T-helper 22 cell (primary cell): ENCODE measurements around the gene CACNA1A.
"Not testable (repeated sequence)": the region's sequence is repeated elsewhere in the genome, so short reads cannot be mapped to it uniquely, and the experiment has no call there.

Experiments
- DNase-seq: peaks from one replicate; pipeline ENCODE4 v3.0.0-alpha.2; 2020; ENCODE audit warnings: low read depth

CACNA1A gene

GRCh38 chr19:13198634-13199033 is 307.6 kb downstream of the CACNA1A start:
- DNase-seq, result no peak

- peak; percentile 36 for DNase-seq
These were observed 310.6 kb downstream of the CACNA1A start for GRCh38 chr19:13195678-13196077.

GRCh38 chr19:13190781-13191540 is 315.3 kb downstream of the CACNA1A start:
- DNase-seq, result no peak

GRCh38 chr19:13189600-13189999 is 316.7 kb downstream of the CACNA1A start:
- no peak for DNase-seq

GRCh38 chr19:13187419-13187818 is 318.9 kb downstream of the CACNA1A start:
- DNase-seq, result no peak

- DNase-seq, result not testable (repeated sequence)
These were observed 319.6 kb downstream of the CACNA1A start for GRCh38 chr19:13186688-13187087.

- not testable (repeated sequence) for DNase-seq
These were observed 320.3 kb downstream of the CACNA1A start for GRCh38 chr19:13185763-13186657.

GRCh38 chr19:13184926-13185325 is 321.4 kb downstream of the CACNA1A start:
- not testable (repeated sequence) for DNase-seq

GRCh38 chr19:13181747-13182388 is 324.4 kb downstream of the CACNA1A start:
- no peak for DNase-seq

GRCh38 chr19:13178291-13178690 is 328.0 kb downstream of the CACNA1A start:
- DNase-seq, result not testable (repeated sequence)

GRCh38 chr19:13177584-13177983 is 328.7 kb downstream of the CACNA1A start:
- not testable (repeated sequence) for DNase-seq

- no peak for DNase-seq
These were observed 329.9 kb downstream of the CACNA1A start for GRCh38 chr19:13176345-13176744.

- no peak for DNase-seq
These were observed 333.0 kb downstream of the CACNA1A start for GRCh38 chr19:13173139-13173737.

- peak; percentile 65 for DNase-seq
These were observed 333.7 kb downstream of the CACNA1A start for GRCh38 chr19:13172346-13173138.

- DNase-seq, result no peak
These were observed 335.1 kb downstream of the CACNA1A start for GRCh38 chr19:13171146-13171545.

GRCh38 chr19:13169769-13170168 is 336.5 kb downstream of the CACNA1A start:
- DNase-seq, result no peak

GRCh38 chr19:13166151-13166550 is 340.1 kb downstream of the CACNA1A start:
- DNase-seq, result not testable (repeated sequence)

GRCh38 chr19:13165162-13165997 is 340.9 kb downstream of the CACNA1A start:
- no peak for DNase-seq

- peak; percentile 42 for DNase-seq
These were observed 341.7 kb downstream of the CACNA1A start for GRCh38 chr19:13164343-13165161.
